Measurements from ENCODE around the gene MKNK2.
"Not testable (repeated sequence)": the region's sequence is repeated elsewhere in the genome, so short reads cannot be mapped to it uniquely, and the experiment has no call there.

Gene MKNK2

DNA sequence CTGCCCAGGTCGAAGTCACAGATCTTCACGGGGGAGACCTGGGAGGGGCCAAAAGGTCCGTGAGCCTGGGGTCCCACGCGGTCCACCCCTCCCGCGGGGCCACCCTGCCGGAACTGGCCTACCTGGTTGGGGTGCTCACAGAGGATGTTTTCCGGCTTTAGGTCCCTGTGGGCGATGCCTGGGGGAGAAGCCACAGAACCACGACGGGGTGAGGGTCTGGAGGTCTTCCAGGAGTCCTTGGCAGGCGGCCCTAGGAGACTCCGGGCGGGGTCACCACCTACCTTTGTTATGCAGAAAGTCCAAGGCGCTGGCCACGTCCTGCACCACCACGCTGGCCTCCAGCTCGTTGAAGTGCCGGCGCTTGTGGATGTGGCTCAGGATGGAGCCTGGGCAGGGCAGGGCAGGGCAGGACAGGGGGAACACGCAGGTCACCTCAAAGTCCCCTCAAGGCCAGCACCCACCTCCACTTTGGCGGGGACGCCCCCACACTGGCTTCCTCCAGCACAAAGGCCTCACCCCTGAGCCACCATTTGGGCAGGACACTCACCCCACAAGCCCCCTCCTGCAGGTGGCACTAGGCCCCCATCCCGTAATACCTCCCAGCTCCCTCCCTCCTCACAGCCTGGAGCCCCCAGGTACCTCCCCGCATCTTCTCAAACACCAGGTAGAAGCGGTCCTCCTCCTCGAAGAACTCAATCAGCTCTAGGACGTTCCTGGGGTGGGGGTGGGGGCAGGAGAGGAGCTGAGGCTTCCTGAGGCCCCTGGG lies 8.4 kb downstream of the MKNK2 start:
- no peak for DNase-seq

DNA sequence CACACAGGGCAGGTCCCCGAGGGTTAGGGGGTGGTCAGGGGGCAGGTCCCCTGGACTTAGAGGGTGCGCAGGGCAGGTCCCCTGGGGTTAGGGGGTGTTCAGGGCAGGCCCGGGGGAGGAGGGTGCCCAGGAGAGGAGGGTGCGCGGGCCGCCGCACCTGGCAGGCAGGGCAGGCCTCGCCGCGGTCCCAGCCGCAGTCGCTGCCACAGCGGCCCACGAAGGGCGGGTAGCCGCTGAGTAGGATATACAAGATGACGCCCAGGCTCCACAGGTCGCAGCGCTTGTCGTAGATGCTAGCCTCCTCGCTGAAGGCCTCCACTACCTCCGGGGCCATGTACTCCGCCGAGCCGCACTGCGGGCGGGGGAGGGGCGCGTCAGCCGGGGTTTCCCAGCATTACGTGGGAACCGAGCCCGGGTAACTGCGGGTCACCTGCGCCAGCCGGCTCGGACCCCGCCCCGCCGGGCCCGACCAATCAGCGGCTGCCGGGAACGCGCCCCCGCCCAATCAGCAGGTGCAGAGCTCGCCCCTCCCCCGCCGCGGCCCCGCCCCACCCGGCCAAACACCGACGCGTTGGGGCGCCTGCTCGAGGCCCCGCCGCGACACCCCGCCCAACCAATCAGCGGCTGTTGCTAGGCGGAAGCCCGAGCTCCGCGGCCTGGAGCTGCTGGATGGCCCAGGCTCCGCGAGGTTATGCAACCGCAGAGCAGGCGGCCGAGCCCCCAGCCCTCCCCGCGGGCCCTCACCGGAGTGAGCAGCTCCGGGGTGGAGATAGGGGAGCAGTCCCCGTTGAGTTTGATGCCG lies 9.2 kb downstream of the MKNK2 start:
- DNase-seq, result peak; percentile 94

DNA sequence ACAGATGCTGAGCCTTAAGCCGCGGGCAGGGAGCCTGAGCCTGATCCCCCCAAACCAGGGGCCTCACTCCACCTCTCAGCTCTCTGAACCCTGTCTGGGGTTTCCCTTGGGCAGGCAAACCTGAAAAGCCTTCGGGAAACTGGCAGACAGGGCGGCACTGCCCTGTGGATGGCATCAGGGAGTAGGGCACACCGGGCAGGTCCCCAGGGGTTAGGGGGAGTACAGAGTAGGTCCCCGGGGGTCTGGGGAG lies 9.7 kb downstream of the MKNK2 start:
- DNase-seq, result no peak

DNA sequence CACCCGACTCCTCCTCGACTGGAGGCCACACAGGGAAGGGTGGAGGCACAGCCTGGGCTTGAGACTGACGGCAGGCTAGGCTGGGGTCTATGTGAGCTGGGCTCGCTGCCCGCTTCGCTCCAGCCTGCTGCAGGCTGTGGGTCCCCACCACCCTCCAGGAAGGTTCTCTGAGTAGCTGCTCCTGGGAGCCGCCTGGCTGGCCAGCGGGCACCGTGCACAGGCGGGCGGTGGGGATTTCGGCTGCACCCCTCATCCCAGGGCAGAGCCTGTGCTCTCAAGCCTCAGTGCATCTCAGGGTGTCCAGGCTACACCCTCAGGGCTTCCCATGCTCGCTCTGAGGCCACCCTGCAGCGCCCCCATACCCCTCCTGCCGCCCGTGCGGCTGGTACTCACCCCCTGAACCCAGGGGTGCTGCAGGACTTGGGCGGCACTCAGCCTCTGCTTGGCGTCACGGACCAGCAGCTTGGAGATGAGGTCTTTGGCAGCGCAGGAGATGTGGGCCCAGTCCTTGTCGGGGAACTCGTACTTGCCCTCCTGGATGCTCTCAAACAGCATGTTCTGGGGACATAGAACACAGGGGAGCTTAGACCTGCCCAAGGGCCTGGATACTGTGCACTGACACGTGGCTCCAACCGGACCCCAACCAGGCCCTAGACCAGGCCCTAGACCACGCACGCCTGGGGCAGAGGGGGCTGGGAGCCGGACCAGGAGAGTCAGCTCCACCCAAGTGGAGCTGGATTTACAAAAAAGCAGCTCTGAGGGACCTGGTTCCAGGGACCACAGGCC lies 10.2 kb downstream of the MKNK2 start:
- no peak for DNase-seq

DNA sequence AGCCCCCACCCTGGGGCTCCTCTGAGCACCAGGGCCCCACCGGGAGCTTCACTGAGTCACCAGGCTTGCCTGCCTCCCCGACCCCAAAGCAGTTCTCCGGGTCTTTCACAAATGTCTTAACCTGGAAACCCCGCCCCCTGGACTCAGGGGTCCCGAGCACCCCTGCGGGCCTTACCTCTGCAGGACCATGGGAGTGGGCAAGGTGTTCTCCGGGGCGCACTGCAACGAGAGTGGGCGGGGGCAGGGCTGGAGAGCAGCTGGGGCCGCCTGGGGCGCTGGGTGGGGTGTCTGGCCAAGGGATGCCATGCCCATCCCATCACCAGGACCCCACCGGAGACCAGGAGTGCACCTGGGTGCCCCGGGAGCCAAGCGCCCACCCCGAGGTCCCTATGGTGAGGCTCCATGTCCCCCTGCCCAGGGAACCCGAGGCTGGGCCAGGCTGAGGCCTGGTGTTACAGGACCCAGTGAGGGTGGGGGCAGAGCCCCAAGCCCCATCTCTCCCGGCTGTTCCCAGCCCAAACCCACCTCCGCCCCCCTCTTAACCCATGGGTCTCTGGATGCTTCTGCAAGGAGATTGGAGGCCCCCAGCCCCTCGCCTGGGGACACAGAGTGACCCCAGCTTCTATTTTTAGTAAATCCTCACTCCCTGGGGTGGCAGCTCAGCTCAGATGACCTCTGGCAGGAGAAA lies 10.9 kb downstream of the MKNK2 start:
- DNase-seq, result no peak

DNA sequence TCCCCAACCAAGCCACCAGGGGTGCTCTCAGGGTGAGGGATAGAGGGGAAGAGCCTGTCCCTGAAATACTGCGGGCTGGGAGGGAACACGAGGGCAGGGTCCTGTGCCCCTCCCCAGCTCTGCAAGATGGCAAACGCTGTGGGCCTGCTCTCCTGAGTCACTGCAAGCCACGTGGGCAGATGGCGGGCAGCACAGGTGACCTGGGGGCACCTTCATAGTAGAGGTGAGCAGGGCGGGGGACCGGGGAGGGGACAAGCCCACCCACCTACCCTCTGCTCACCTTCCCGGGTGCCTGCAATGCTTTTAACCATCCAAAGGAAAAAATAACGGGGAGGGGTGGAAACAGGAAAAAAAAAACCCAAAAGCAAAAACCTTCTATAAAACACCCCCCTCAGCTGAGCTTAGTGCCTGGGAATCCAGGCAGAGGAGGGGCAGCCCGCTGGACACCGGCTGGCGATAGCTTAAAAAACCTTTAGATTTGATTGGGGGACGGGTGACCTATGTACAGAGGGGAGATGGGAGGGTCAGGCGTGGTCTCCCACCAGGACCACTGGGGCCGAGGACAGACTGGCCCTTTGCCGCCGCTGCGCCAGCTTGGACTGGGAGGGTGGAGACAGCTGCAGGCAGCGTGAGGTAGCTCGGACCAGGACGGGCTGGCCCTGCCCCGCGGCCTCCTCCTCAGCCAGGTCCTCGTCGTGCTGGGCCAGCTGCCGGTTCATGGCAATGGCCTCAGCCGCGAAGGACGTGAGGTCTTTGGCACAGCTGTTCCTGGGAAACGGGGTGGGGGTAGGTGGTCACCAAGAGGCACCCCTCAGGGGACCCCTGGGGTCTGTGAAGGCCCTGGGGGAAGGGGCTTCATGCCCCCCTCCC lies 11.7 kb downstream of the MKNK2 start:
- DNase-seq, result no peak

DNA sequence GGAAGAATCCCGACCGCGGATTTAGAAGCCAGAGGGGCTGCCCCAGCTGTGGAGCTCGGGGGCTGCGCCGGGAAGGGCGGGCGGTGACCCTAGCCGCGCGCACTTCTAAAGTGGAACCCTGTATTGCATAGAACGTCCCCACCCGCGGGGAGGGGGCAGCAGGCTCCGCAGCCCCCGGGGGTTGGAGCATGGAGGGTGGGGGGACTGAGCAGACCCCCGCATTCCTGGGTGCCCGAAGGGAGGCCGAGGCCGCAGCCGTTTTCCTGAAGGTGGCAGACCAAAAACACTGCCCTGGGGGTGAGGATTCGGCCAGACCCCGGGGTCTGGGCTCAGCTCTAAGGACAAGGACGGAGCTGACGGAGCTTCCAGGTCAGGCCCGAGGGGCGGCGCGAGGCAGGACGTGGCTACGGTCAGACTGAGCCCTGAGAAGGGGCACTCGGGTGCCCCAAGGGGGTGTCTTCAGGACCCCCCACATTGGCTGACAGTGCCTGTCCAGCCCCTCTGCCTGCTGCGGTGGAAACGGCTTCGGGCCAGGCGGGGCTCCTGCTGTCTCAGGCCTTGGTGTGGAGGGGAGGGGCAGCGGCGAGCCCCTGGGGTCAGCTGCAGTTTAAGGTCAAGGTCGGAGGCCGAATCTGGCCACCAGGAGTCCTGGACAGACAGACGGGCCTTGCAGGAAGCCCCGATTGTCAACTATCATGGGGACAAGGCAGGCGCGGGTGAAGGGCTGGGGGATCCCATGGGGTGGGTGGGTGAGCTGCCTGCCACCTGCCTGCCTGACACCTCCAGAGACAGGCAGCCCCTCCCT lies 12.6 kb downstream of the MKNK2 start:
- DNase-seq, result no peak

DNA sequence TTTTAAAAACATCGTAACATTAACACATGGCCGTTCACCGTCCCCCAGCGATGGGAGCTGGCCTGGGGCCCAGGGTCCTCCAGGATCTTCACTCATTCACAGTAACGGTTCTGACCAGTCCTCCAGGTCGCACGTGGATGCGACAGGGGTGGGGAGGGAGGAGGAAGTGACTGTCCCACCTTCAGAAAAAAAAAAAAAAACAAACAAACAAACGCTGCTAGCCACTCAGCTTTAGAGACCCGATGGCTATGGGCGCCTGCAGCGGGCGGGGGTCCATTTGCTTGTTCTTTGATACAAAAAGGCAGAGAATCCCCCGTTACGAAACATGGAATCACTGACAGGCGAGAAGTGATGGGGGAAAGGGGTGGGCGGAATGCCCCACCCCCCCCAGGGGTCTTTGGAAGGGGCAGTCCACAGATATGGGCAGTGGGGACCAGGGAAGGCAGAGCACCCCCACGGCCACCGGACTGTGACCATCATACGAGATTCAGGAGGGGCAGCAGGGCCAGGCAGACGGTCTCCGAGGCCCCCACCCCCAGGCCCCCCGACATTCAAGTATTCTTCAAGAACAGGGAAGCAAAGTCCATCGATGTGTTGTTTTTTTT lies 13.3 kb downstream of the MKNK2 start:
- DNase-seq, result no peak

DNA sequence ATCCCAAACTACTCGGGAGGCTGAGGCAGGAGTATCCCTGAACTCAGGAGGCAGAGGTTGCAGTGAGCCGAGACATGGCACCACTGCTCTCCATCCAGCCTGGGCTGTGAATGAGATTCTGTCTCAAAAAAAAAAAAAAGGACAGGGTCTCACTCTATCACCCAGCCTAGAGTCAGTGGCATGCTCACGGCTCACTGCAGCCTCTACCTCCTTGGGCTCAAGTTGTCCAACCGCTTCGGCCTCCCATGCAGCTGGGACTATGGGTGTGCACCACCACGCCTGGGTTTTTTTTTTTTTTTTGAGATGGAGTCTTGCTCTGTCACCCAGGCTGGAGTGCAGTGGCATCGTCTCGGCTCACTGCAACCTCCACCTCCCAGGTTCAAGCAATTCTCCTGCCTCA lies 14.6 kb downstream of the MKNK2 start:
- no peak for DNase-seq

DNA sequence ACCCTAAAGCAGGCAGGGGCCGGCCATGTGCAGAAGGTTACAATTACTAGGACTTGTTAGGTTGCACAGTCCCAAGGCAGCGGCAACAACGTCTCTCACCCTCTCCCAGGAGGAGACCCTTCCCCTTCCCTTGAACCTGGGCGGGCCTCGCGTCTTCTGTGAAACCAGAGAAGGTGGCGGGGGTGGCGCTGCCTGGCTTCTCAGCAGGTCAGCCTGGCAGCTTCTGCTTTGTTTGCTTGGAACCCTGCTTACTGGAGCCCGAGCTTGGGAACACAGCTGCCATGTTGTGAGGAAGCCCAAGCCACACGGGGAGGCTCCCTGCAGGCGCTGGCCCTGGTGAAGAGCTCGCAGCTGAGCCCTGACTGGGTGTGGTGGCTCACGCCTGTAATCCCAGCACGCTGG lies 15.5 kb downstream of the MKNK2 start:
- DNase-seq, result no peak

DNA sequence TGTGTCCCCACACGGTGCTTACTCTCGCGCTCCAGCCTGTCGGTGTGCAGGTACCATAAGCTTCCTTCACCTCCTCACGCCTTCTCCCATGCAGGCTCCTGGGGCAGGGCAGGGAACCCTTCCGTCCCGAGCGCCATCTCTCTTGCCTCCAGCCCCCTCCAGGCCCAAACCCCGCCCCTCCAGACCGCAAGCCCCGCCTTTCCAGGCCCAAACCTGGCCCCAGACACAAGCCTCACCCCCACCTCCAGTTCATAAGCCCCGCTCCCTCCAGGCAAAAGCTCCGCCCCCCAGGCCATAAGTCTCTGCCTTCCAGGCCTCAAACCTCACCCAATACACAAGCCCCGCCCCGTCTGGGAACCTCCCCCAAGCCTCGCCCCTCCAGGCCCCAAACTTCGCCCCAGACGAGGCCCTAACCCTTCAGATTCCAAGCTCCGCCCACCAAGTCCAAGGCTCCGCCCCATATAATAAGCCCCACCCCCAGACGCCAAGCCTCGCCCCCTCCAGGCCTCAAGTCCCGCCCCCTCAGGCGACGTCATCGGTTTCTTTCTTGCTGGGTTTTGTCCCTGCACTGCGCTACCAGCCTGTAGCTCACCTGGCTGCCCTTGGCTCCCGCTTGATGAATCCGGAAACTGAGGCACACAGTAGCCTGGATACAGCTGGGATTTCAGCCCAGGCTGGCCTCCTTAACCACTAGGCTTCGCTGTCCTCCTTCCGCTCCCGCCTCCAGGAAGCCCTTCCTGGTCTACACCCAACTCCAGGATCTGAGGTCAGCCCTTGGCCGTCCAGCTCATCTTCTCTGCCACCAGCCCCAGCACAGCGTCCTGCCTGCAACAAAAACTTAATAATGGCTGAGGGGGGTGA lies 16.1 kb downstream of the MKNK2 start:
- peak; percentile 81 for DNase-seq

DNA sequence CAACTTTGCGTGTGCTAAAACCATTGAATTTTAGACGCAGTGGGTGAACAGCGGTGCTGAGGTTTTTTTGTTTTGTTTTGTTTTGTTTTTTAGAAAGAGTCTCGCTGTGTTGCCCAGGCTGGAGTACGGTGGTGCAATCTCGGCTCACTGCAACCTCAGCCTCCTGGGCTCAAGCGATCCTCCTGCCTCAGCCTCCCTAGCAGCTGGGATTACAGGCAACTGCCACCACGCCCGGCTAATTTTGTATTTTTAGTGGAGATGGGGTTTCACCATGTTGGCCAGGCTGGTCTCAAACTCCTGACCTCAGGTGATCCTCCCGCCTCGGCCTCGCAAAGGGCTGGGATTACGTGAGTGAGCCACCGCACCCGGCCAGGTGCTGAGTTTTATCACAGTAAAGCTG lies 16.8 kb downstream of the MKNK2 start:
- not testable (repeated sequence) for DNase-seq

DNA sequence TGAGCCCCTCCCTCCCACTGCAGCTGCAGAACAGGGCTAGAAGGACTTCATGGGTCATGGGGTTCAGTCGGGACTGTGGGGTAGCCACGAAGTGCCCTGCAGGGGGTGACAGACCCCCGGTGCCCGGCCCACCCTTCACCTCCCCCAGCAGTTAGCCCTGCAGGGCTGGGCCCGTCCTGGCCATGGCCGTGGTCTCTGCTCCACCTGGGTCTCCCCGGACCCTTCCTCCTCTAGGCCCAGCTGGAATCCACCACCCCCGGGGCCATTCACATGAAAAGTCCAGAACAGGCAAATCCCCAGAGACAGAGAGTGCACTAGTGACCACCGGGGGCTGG lies 17.3 kb downstream of the MKNK2 start:
- no peak for DNase-seq

DNA sequence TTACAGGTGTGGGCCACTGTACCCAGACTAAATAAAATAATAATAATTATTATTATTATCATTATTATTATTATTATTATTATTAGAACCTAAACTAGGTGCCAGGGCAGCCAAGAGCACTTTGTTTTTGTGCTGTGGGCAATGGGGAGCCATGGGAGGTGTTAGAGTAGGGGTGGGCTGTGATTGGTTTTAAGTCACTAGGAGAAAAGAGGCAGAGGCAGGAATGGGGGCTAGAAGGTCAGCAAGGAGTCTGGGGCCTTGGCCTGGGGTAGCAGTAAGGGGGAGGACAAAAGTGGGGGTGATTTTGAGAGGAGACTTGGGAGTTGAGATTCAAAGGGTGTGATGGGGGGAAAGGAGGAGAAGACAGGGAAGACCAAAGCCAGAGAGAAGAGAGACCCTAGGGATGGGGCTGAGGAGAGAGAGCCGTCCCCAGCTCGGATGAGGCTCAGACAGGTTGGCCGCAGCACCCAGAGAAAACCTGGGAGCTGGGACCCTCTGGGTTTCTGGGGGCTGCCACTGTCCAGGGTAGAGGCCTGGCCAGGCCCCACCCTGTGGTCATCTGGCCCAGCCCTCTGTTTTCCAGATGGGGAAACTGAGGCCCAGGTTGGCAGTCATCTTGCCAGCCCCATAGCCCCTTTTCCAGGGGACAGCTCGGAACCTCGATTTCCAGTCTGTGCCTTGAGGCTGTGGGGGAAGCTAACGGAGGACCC lies 17.8 kb downstream of the MKNK2 start:
- no peak for DNase-seq

DNA sequence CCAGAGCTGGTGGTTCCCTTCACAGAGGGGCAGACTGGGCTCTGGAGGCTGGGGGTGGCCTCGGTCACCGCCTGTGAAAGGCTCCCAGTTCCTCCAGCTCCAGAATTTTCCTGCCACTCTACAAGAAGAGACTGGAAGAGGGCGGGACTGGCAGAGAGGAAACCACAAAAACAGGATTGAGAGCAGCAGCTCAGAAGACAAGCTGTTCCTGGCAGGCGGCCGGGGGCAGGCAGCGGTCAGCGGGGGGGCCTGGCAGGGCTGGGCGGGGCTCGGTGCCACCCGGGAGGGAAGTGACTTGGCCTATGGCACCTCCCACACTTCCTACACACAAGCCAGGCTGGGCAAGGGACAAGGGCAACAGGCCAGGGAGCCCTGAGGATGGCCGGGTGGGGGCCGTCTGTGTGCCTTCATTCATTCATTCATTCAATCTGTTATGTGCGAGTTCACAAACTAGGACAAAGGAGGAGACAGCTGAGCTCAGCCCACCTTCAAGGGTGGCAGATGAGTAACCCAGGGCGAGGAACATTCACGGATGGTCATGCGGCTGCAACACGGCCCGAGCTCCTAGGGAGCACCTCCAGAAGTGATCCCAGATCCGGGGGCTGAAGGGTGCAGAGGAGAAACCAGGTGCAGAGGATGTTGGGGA lies 18.6 kb downstream of the MKNK2 start:
- DNase-seq, result peak; percentile 80

DNA sequence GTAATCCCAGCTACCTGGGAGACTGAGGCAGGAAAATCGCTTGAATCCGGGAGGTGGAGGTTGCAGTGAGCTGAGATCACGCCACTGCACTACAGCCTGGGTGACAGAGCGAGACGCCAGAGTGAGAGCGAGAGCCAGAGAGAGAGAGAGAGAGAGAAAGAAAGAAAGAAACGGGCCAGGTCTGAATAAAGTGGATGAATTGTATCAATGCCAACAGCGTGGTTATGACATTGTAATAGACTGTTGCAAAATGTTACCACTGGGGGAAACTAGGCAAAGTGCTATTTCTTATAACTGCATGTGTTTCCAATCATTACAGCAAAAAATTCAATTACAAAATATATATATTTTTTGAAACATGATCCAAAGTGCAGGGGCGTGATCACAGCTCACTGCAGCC lies 23.7 kb downstream of the MKNK2 start:
- no peak for DNase-seq

DNA sequence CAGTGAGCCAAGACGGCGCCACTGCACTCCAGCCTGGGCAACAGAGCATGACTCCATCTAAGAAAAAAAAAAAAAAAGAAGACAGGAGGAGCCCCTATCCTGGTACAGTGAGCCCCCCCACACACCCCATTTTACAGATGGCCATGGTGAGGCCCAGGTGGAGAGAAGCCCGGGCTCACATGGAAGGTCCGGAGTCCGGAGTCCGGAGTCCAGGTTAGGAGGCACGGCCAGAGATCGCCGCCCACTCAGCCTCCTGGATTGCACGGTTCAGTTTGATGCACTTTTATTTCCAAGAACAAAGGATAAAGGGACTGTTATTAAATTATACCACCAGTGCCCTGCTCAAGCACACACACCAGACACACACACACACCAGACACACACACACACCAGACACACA lies 24.3 kb downstream of the MKNK2 start:
- DNase-seq, result no peak

DNA sequence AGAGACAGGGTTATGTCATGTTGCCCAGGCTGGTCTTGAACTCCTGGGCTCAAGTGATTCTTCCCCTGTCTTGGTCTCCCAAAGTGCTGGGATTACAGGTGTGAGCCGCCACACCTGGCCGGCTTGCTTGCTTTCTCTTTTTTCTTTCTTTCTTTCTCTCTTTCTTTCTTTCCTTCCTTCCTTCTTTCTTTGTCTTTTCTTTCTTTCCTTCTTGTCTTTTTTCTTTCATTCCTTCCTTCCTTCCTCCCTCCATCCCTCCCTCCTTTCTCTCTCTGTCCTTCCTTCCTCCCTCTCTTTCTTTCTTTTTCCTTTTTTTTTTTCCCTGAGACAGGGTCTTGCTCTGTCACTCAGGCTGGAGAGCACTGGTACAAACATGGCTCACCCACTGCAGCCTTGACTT lies 28.8 kb downstream of the MKNK2 start:
- DNase-seq, result no peak
